ENCODE measurements around the gene KCNA4.

GRCh38 chr11:29989174-29989970, 27.5 kb downstream of the KCNA4 start:
- TF ChIP-seq CTCF (IDR thresholded peaks at IDR 0.05; ENCODE audit: low read length) (no peak), EZH2 (optimal IDR thresholded peaks at IDR 0.05; ENCODE audit: low read depth, low read length) (no peak)

All from MM.1S (cell line).